ENCODE measurements around the gene TTLL7.
"Not testable (repeated sequence)": the region's sequence is repeated elsewhere in the genome, so short reads cannot be mapped to it uniquely, and the experiment has no call there.

The TTLL7 gene

GRCh38 chr1:83994111-83994510, 4.8 kb downstream of the TTLL7 start:
- DNase-seq, result no peak

GRCh38 chr1:83990734-83991133, 8.2 kb downstream of the TTLL7 start:
- DNase-seq, result no peak

DNA sequence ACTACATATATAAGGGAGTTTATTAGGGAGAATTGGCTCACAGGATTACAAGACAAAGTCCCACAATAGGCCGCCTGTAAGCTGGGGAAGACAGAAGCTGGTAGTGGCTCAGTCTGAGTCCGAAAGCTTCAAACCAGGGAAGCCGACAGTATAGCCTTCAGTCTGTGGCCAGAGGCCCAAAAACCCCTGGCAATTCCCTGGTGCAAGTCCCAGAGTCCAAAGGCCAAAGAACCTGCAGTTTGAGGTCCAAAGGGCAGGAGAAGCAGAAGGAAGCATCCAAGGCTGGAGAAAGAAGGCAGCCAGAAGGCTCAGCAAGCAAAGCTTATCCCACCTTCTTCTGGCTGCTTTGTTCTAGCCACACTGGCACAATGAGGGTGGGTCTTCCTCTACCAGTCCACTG, 13.9 kb downstream of the TTLL7 start:
- DNase-seq, result no peak

DNA sequence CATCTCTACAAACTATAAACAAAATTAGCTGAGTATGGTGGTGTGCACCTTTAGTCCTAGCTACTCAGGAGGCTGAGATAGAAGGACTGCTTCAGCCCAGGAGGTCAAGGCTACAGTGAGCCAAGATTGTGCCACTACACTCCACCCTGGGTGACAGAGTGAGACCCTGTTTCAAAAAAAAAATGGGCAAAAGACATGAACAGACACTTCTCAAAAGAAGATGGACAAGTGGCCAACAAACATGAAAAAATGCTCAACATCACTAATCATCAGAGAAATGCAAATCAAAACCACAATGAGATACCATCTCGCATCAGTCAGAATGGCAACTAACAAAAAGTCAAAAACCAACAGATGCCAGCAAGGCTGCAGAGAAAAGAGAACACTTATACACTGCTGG, 15.0 kb downstream of the TTLL7 start:
- not testable (repeated sequence) for DNase-seq

- DNase-seq, result no peak
Measured at GRCh38 chr1:83978056-83978455, 20.9 kb downstream of the TTLL7 start.

GRCh38 chr1:83976920-83977319, 22.0 kb downstream of the TTLL7 start:
- no peak for DNase-seq

GRCh38 chr1:83970802-83971201, 28.1 kb downstream of the TTLL7 start:
- no peak for DNase-seq

DNA sequence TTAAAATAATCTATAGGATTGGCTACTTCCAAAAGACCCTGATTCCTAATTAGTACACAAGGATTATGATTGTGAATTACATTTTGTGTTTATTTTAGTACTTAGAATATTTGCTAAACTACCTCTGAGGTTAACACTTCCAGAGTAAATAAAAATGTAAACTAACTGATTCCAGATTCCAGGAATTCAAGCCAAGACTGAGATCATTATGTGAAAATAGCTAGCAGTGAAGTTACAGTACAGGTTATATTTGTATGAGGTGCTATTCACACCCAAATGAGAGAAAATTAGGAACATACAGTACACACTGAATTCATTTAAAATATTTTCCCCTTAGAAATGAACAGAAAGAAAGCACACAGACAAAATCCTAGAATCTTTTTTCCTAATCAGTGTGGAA, 28.8 kb downstream of the TTLL7 start:
- no peak for DNase-seq

- DNase-seq, result no peak
Measured at GRCh38 chr1:83967336-83967735, 31.6 kb downstream of the TTLL7 start.

DNA sequence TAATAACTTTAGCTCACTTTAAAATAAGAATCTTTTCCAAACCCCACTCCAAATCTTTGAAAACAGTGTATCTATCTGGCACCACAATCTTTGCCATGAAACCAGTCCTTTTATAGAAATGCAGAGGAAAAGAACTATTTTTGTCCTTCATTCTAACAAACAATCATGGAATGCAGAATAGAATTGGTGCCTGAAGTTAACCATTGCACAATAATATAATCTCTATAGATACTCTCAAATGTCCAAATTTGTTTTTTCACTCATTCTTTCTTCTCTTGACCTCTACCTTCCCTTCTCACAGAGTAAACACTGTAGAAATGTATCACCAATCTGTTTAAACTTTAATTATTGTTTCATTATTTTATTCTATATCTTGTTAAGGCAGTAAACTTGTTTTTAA, 34.8 kb downstream of the TTLL7 start:
- no peak for DNase-seq

GRCh38 chr1:83961571-83962295, 37.2 kb downstream of the TTLL7 start:
- no peak for DNase-seq

GRCh38 chr1:83960669-83961277, 38.2 kb downstream of the TTLL7 start:
- DNase-seq, result no peak

- no peak for DNase-seq
Measured at GRCh38 chr1:83959824-83960498, 39.0 kb downstream of the TTLL7 start.

DNA sequence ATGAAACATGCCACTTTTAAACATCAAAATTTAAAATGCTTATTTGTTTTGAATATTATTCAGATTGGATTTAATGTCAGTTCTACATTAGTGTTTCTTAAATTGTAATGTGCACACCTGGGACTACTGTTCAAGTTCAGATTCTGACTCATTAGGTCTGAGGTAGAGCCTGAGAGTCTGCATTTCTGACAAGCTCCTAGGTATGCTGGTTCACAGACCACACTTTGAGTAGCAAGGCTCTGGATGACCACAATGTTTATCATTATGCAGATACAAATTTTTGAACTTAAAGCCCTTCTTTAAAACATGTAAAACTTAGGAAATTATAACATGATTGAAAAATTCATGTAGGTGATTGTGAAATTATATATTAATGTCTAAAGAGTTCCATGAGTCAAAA, 40.2 kb downstream of the TTLL7 start:
- no peak for DNase-seq

- DNase-seq, result no peak
Measured at GRCh38 chr1:83954166-83954823, 44.6 kb downstream of the TTLL7 start.

DNA sequence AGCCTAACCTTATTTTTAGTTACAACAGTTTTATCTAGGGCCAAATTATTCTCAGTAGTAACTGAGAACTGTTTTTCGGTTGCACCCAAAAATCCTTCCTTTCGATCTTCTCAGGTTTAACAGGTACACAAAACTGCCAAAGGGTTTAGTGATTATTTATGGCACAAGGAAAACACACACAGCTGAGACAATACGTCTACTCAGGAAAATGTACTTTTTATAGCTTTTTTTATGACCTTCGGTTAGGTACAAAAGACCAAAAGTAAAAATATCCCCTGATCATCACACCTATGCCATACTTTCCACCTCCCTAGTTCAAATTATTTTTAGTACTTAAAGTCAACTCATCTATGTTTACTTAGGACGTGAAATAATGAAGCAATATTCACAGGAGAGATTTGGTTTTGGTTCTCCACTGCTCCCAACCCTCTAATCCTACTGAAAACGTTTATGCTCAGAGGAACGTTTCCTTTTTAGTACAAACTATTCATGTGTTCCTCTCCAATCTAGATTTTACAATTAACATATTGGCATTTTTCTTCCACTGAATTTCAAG, 48.7 kb downstream of the TTLL7 start:
- no peak for DNase-seq

DNA sequence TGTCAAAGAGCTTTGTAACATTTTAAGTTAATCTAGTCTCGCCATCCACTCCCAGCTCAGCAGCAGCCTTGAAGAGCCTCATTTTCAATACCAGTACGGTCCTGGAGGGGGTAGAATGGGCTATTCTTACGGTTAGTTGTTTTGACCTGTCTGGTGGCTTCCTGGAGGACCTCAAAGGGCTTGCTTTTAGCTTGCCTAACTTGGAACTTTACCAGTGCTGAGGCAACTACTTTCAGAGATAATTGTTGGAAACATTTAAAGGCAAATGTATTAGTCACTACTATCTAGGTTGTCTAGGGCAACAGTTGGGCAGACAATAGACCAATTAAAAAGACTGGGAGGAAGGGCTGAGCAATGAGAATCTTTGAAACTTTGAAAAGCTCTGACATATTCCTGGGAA, 56.0 kb downstream of the TTLL7 start:
- no peak for DNase-seq

GRCh38 chr1:83934550-83934949, 64.4 kb downstream of the TTLL7 start:
- DNase-seq, result no peak

GRCh38 chr1:83932693-83933092, 66.2 kb downstream of the TTLL7 start:
- no peak for DNase-seq

- no peak for DNase-seq
Measured at GRCh38 chr1:83932281-83932680, 66.7 kb downstream of the TTLL7 start.

DNA sequence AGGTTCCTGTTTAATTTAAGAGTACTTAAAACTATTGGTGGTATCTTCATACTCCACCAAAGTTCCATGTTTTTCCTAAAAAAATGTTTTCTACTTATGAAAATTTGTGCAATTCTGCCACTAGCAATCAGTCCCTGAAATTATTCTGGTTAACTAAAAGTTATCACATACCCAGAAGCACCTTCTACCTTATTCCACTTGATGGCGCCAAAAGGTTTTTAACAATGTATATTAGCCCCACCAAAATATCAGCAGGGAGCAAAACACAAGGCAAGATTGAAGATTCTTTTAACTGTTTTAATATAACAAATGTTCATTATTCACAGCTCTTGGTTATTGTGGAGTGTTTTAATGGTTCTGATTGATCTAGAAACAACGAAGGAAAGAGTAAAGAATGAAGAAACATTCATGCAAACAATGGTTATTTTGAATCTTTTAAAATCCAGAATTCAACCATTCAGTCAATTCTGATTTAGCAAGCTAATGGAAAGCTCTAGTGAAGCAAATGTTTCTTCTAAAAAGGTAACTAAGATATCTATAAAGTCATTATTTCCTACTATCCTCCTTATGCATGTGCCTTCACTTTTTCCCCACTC, 67.2 kb downstream of the TTLL7 start:
- DNase-seq, result no peak

- DNase-seq, result no peak
Measured at GRCh38 chr1:83929184-83929583, 69.7 kb downstream of the TTLL7 start.

DNA sequence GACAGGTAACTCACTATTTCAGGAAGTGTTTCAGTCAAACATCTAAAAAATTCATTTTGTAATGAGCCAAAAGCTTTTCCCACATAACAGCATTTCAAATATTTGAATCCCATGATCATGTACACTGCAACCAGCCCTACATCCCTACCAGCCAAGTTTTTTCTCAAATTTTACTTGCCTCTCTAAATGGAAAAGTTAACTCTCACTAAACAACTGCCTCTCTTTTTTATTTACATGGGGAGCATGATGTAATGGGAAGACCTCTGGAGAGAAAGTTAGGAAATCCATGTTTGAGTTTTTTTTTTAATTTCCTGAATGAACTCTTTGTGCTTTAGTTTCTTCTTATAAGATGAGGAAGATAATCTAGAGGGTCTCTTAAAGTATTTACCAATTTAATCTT, 70.5 kb downstream of the TTLL7 start:
- no peak for DNase-seq

Data from T1000 (cell line).